ENCODE measurements around the gene NFS1.

DNA sequence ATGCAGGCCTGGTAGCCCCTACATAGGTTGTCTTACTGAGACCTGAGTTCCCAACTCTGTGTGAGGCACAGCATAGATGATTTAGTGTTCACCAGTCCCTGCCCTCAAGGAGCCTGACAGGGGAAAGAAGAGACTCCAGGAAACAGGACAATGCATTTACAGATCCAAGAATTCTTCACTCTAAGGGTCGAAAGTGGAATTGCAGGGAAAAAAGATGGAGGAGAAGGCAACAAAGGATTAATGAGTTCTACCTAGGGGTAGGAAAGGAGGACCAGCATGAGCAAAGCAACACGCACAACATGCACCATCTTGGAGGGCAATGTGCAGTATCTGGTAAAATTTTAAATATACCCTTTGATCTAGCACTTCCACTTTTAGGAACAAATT is 77.6 kb downstream of the NFS1 start:
- TF ChIP-seq, protein P1, sequence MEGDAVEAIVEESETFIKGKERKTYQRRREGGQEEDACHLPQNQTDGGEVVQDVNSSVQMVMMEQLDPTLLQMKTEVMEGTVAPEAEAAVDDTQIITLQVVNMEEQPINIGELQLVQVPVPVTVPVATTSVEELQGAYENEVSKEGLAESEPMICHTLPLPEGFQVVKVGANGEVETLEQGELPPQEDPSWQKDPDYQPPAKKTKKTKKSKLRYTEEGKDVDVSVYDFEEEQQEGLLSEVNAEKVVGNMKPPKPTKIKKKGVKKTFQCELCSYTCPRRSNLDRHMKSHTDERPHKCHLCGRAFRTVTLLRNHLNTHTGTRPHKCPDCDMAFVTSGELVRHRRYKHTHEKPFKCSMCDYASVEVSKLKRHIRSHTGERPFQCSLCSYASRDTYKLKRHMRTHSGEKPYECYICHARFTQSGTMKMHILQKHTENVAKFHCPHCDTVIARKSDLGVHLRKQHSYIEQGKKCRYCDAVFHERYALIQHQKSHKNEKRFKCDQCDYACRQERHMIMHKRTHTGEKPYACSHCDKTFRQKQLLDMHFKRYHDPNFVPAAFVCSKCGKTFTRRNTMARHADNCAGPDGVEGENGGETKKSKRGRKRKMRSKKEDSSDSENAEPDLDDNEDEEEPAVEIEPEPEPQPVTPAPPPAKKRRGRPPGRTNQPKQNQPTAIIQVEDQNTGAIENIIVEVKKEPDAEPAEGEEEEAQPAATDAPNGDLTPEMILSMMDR (IDR thresholded peaks at IDR 0.05; ENCODE audit: borderline replicate concordance, extremely low read depth, low read length, poor library complexity, severe bottlenecking) = no peak
- TF ChIP-seq EZH2 (IDR thresholded peaks at IDR 0.05; ENCODE audit: borderline replicate concordance, low read depth, low read length, severe bottlenecking) = no peak

Measured in DND-41 (cell line).